Panc1 (cell line): Measurements from ENCODE around the gene MAP6D1.

Source experiments
- CTCF ChIP-seq: fragments of 450-650 bp; IDR thresholded peaks from 2 replicates; pipeline ENCODE4 v1.5.1; 2017; ENCODE audit warnings: mild to moderate bottlenecking
- POLR2AphosphoS5 ChIP-seq: IDR thresholded peaks from 2 replicates; pipeline ENCODE4 v1.6.1; 2012; ENCODE audit warnings: mild to moderate bottlenecking, low read depth, low read length, moderate library complexity
- REST ChIP-seq, 2 experiments: IDR thresholded peaks; 2 replicates each; pipeline ENCODE4 v1.6.1; 2011 to 2012; ENCODE audit warnings: low read depth in 2 of 2, control low read depth in 1 of 2, low read length in 1 of 2, mild to moderate bottlenecking in 1 of 2, moderate library complexity in 1 of 2; ENCODE audit not compliant: insufficient read depth in 1 of 2
- SIN3A ChIP-seq: IDR thresholded peaks from 2 replicates; pipeline ENCODE4 v1.6.1; 2012; ENCODE audit warnings: low read depth, mild to moderate bottlenecking, low read length, moderate library complexity, borderline replicate concordance; ENCODE audit not compliant: insufficient read depth
- TCF7L2 ChIP-seq: IDR thresholded peaks from 2 replicates; pipeline ENCODE4 v1.6.1; 2011; ENCODE audit warnings: mild to moderate bottlenecking, low read depth, low read length, inconsistent platforms

- no peak for TF ChIP-seq CTCF
- no peak for TF ChIP-seq POLR2AphosphoS5
- TF ChIP-seq REST (IDR thresholded peaks at IDR 0.05; ENCODE audit: insufficient read depth in 1 of 2, low read depth in 2 of 2, low read length in 1 of 2), result no peak
- no peak for TF ChIP-seq TCF7L2
- TF ChIP-seq SIN3A, result no peak
Observed at GRCh38 chr3:183796372-183796771, 29.0 kb downstream of the MAP6D1 start.
